ENCODE data around the gene MTMR6.
A peak's percentile ranks its signal among the peaks of the same experiment; 100 is the strongest.
"Not testable (repeated sequence)": the region's sequence is repeated elsewhere in the genome, so short reads cannot be mapped to it uniquely, and the experiment has no call there.

The MTMR6 gene

GRCh38 chr13:25286969-25287961 lies at the start of gene MTMR6:
Gene MTMR6 (minus strand): TSS chr13:25287488. CDS start chr13:25287247, 241 bp downstream.
- peak; percentile 88 for DNase-seq (ENCODE audit: low spot score)

DNA sequence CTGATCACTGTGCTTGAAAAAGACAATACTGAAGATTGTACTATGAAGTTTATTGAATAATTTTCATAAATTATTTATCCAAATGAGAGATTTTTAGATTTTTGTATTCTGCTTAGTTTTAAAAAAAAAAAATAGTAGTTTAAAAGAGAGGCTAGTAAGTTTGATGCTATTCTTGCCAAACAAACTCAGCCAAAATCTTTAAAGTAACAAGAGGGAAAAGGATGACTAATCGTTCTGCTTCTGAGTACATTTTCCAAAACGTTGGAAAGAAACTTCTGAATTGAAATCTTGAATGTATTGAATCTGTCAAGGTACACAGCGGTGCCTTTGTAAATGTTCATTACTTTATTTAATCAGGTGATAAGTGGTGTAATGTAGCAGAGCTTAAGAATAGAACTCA lies 48.6 kb upstream of the MTMR6 start:
- no peak for DNase-seq (ENCODE audit: low spot score)

- DNase-seq (ENCODE audit: low spot score): no peak
Measured at GRCh38 chr13:25330541-25330940, 43.3 kb upstream of the MTMR6 start.

DNA sequence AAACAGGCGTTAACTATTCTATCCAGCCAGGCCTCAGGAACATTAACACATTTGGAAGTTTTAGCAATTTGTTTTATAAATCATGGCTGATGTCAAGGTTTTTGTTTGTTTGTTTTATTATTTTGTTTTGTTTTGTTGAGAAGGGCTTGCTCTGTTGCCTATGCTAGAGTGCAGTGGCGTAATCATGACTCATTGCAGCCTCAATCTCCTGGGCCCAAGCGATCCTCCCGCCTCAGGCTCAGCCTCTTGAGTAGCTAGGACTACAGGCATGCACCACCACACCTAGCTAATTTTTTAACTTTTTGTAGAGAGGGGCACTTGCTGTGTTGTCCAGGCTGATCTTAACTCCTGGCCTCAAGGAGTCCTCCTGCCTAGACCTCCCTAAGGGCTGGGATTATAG lies 42.4 kb upstream of the MTMR6 start:
- DNase-seq (ENCODE audit: low spot score): no peak

- DNase-seq (ENCODE audit: low spot score): no peak
Measured at GRCh38 chr13:25324100-25324499, 36.8 kb upstream of the MTMR6 start.

GRCh38 chr13:25319771-25320170 lies 32.5 kb upstream of the MTMR6 start:
- DNase-seq (ENCODE audit: low spot score): no peak

DNA sequence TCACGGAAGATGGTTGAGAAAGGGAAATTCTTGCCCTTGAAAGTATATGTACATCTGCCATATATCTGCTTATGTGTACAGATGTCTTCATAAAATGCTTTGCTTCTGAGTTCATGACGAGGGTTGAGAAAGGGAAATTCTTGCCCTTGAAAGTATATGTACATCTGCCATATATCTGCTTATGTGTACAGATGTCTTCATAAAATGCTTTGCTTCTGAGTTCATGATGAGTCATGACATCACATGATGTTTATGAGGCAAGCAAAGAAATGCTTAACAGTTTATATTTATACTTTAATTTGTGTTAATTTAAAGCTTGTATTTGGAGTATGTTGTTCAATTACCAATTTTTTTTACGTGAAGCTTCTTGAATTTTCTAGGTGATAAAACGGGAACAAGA lies 31.7 kb upstream of the MTMR6 start:
- DNase-seq (ENCODE audit: low spot score): not testable (repeated sequence)

GRCh38 chr13:25310891-25311290 lies 23.6 kb upstream of the MTMR6 start:
- no peak for DNase-seq (ENCODE audit: low spot score)

DNA sequence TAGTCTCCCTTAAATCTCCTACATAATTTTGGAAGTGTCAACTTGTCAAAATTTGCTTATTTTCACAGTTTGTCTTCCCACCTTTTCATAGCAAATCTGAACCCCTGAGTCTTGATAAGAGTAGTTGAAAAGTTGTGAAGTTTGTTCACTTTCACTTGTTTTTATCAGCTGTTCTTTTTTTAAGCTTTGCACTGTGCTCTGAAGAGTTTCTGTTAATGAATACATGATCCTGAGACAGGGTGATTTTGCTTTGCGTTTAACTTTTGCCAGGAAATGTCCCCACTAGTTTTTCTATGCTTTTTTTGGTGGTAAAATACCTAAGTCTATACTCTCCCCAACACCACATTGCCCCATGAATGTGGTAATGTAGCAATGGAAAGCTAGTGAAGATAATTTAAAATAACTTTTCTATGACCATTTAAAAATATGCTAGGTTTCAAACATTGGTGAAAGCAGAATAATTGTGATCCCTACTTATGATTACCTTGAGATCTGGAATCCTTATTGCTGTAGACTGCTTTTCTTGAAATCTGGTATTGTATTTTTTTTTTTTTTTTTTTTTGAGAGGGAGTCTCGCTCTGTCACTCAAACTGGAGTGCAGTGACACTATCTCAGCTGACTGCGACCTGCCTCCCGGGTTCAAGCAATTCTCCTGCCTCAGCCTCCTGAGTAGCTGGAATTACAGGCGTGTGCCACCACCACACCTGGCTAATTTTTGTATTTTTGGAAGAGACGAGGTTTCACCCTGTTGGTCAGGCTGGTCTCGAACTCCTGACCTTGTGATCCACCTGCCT lies 19.6 kb upstream of the MTMR6 start:
- DNase-seq (ENCODE audit: low spot score): no peak

- no peak for DNase-seq (ENCODE audit: low spot score)
Measured at GRCh38 chr13:25302121-25302520, 14.8 kb upstream of the MTMR6 start.

DNA sequence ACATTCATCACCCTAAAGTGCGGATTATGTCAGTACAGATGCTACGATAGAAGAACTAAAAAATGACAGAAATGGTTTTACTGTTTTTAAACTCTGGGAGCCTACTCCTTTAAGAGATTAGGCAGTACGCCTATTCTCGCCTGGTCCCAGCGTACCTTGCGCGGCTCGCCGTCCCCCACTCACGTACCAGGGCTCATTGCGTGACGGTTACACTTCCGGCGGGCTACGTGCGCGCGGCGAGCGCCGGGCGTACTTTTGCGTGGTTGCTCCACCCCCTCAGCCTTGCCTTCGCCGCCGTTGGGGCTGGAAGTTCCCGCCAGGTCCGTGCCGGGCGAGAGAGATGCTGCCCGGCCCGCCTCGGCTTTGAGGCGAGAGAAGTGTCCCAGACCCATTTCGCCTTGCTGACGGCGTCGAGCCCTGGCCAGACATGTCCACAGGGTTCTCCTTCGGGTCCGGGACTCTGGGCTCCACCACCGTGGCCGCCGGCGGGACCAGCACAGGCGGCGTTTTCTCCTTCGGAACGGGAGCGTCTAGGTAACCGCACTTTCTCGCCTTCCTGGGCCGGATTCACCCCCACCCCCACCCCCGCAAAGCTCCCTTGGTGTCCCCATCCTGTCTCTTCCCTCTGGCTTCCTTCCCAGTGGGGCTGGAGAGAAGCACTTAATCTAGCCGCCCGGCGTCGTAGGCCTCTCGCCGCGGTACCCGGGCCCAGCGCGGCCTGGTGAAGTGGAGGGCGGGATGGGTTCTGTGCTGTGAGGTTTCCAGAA lies 14.2 kb upstream of the MTMR6 start, which contains the start of gene NUP58:
TSS of gene NUP58 (plus strand) at position 279 of the 767 bp plus-strand sequence. CDS start at position 428, 149 bp downstream.
- DNase-seq (ENCODE audit: low spot score): peak; percentile 95

- no peak for DNase-seq (ENCODE audit: low spot score)
Measured at GRCh38 chr13:25300861-25301346, 13.6 kb upstream of the MTMR6 start.

DNA sequence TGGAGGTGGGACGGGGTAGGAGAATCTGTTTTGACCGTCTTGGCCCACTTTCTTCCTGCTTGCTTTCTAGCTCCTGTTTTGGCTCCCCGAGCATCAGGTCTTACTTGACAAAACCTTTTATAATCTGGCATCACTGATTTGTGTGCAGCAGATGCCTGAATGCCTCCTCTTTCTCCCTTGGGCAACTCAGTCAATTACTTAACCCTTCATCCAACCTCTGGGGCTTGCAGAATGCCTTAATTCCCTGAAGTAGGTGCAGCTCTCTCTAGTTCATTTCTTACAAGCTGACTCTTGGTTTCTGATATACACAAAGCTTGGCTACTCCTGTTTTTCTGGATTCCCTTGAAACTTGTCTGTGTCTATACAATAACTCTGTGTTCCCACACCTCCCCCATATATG lies 8.4 kb upstream of the MTMR6 start:
- DNase-seq (ENCODE audit: low spot score): no peak

DNA sequence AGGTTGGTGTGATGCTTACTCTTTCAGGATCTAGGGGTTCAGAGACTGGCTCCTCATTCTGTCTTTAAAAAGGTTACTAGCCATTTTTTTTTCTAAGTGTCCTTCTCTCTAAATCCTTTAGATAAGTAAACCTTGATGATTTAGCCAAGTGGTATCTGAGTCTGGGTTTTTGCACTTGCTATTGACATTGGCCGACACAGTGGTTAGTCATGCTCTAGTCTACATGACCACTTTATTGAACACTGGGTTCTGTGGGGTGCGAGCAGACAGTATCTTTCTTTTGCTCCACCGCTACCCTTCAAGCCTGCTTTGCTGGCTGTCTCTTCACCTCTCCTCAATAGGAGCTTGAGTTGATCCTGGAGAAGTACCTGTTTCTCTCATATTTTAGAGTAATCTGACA lies 7.9 kb upstream of the MTMR6 start:
- DNase-seq (ENCODE audit: low spot score): no peak

DNA sequence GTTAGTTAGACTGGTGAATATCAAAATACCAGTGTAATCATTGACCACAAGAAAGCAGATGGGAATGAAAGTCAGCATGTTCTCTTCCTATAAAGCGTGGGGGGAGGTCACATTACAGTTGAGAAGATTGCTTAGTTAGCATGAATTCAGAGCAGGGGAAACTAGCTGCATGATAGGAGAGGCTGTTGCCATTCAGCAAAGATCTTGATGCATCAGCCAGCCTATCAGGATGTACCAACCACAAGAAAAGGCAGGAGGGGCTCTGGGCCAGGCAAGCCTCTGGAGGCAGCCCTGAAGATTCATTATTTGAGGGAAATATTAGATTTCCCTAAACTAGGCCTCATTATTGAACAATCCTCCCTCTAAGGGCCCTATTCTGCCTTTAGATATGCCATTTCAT lies 5.0 kb upstream of the MTMR6 start:
- DNase-seq (ENCODE audit: low spot score): no peak

DNA sequence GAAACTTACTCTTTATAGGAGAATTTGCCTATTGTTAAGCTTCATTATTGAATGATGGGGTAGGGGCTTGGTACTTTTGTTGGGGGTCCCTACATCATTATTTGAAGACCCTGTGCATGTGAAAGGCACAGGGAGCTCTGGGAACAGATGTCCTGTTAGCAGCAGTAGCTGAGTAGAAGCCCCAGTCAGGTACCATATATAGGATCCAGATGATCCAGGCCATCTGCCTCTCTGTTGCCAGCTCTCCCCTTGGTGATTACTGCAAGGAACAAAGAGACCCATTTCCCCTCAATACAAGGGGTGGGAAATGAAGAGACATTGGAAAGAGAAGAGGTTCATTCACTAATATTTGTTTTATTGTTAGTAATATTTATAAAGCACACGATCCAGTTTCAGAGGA lies 4.4 kb upstream of the MTMR6 start:
- no peak for DNase-seq (ENCODE audit: low spot score)

- DNase-seq (ENCODE audit: low spot score): no peak
Measured at GRCh38 chr13:25288966-25289365, 1.7 kb upstream of the MTMR6 start.

DNA sequence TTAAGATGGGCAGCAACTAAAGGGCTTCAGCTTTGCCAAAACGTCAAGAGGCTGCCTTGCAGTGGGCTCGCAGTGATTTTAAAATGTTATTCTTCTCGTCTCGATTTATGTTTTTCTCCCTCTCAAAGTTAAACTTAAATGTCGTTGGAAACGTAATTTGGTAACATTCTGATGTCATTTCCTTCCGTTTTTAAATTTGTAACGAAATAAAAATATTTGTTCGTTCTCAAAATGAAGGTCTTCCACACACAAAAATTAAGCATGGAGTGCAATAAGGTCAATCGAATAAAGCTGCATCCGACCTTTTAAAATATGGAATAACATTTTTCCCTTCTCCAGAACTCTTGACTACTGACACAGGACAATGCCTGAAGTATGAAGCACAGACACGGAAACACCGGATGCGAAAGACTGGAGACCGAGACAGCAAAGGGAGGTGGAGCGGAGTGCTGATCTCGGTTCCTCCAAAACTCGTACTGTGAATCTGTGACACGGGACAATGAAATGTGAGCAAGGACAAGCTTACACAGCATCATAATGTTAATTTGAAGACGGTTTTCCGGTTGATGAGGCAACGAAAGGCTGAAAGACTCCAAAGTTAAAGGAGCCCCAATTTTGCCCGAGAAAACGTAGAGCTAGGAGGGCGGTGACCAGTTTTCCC lies 850 bp downstream of the MTMR6 start:
- peak; percentile 36 for DNase-seq (ENCODE audit: low spot score)

DNA sequence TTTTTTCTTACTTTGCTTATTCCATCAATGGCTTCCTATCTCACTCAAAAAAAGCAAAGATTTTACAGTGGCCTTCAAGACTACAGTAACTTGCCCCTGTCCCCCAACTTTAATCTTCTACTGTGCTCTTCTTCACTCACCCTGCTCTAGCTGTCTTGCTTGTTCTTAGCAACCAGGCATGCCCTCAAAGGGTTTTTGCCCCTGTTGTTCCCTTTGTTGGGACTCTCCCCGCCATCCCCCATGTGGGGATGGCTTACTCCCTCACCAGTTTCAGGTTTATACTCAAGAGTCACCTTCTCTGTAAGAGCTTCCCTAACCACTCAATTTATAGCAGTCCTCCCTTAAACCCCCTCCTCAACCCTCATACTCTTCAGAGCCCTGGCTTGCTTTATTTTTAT lies 5.4 kb downstream of the MTMR6 start:
- no peak for DNase-seq (ENCODE audit: low spot score)

- DNase-seq (ENCODE audit: low spot score): no peak
Measured at GRCh38 chr13:25281193-25281934, 5.9 kb downstream of the MTMR6 start.

- DNase-seq (ENCODE audit: low spot score): no peak
Measured at GRCh38 chr13:25280396-25280795, 6.9 kb downstream of the MTMR6 start.

Data from putamen (tissue), 1 donor.